Trophoblast cell (in vitro differentiated cells and primary cell): ENCODE results near the gene MNT.
"Not testable (repeated sequence)": the region's sequence is repeated elsewhere in the genome, so short reads cannot be mapped to it uniquely, and the experiment has no call there.

ENCODE experiments used
- DNase-seq, 2 donors: peaks; one replicate each; pipeline ENCODE4 v3.0.0-alpha.2; 2016
- H2AFZ ChIP-seq: 2 replicates; pipeline ENCODE4 v1.6.1; 2013; ENCODE audit warnings: low read length, moderate library complexity, mild to moderate bottlenecking; ENCODE audit not compliant: insufficient read depth, poor library complexity
- H2AK5ac ChIP-seq: 2 replicates; pipeline ENCODE4 v1.6.1; 2013; ENCODE audit warnings: mild to moderate bottlenecking, low read length
- H2BK120ac ChIP-seq: 2 replicates; pipeline ENCODE4 v1.6.1; 2013; ENCODE audit warnings: low read length, mild to moderate bottlenecking, moderate library complexity; ENCODE audit not compliant: insufficient read depth, poor library complexity
- H2BK12ac ChIP-seq: 2 replicates; pipeline ENCODE4 v1.6.1; 2013; ENCODE audit warnings: mild to moderate bottlenecking, low read length, moderate library complexity
- H2BK5ac ChIP-seq: 2 replicates; pipeline ENCODE4 v1.6.1; 2013; ENCODE audit warnings: low read length, low read depth, moderate library complexity, mild to moderate bottlenecking; ENCODE audit not compliant: poor library complexity
- H3K14ac ChIP-seq: 2 replicates; pipeline ENCODE4 v1.6.1; 2013; ENCODE audit warnings: mild to moderate bottlenecking, low read length
- H3K18ac ChIP-seq: 2 replicates; pipeline ENCODE4 v1.6.1; 2013; ENCODE audit warnings: mild to moderate bottlenecking, low read length
- H3K23ac ChIP-seq: 2 replicates; pipeline ENCODE4 v1.6.1; 2013; ENCODE audit warnings: low read length
- H3K27ac ChIP-seq: 2 replicates; pipeline ENCODE4 v1.5.1; 2013; ENCODE audit warnings: low read depth, mild to moderate bottlenecking, inconsistent platforms, low read length, moderate library complexity
- H3K27me3 ChIP-seq: 2 replicates; pipeline ENCODE4 v1.6.1; 2013; ENCODE audit warnings: inconsistent platforms, mild to moderate bottlenecking, low read length, moderate library complexity; ENCODE audit not compliant: insufficient read depth
- H3K36me3 ChIP-seq, 2 experiments: 1 replicate in 1 of 2; 2 replicates in 1 of 2; pipeline ENCODE4 v1.6.1; 2013; ENCODE audit warnings: low read length in 2 of 2, mild to moderate bottlenecking in 2 of 2, moderate library complexity in 1 of 2; ENCODE audit not compliant: insufficient read depth in 2 of 2, control insufficient read depth in 1 of 2
- H3K4ac ChIP-seq: 2 replicates; pipeline ENCODE4 v1.6.1; 2013; ENCODE audit warnings: low read depth, mild to moderate bottlenecking, low read length, moderate library complexity
- H3K4me1 ChIP-seq, 2 experiments: 1 replicate in 1 of 2; 2 replicates in 1 of 2; pipeline ENCODE4 v1.6.1; 2013; ENCODE audit warnings: low read length in 2 of 2, mild to moderate bottlenecking in 2 of 2, moderate library complexity in 1 of 2; ENCODE audit not compliant: insufficient read depth in 2 of 2, control insufficient read depth in 1 of 2
- H3K4me2 ChIP-seq: 2 replicates; pipeline ENCODE4 v1.6.1; 2013; ENCODE audit warnings: inconsistent platforms, mild to moderate bottlenecking, low read length, moderate library complexity
- H3K4me3 ChIP-seq: 2 replicates; pipeline ENCODE4 v1.5.1; 2013; ENCODE audit warnings: mild to moderate bottlenecking, low read depth, low read length, inconsistent platforms
- H3K79me1 ChIP-seq: one replicate; pipeline ENCODE4 v1.6.1; 2013; ENCODE audit warnings: low read length
- H3K79me2 ChIP-seq: 2 replicates; pipeline ENCODE4 v1.6.1; 2013; ENCODE audit warnings: low read length, mild to moderate bottlenecking; ENCODE audit not compliant: control insufficient read depth, insufficient read depth, poor library complexity
- H3K9ac ChIP-seq: 2 replicates; pipeline ENCODE4 v1.6.1; 2013; ENCODE audit warnings: mild to moderate bottlenecking, low read length
- H3K9me3 ChIP-seq: 2 replicates; pipeline ENCODE4 v1.6.1; 2013; ENCODE audit warnings: low read depth, mild to moderate bottlenecking, control low read depth, inconsistent platforms, low read length; ENCODE audit not compliant: insufficient read depth
- H4K12ac ChIP-seq: 2 replicates; pipeline ENCODE4 v1.6.1; 2013; ENCODE audit warnings: low read depth, mild to moderate bottlenecking, low read length, moderate library complexity
- H4K8ac ChIP-seq: 2 replicates; pipeline ENCODE4 v1.6.1; 2013; ENCODE audit warnings: low read depth, mild to moderate bottlenecking, low read length, moderate library complexity
- H4K91ac ChIP-seq: one replicate; pipeline ENCODE4 v1.6.1; 2013; ENCODE audit warnings: low read depth, mild to moderate bottlenecking, low read length, moderate library complexity
- WGBS: extraction: QIAGEN DNeasy Blood & Tissue Kit; methylation state at CpG from one replicate; pipeline ENCODE4 v1.1.7; 2013; ENCODE audit warnings: missing lambda C conversion rate; ENCODE audit not compliant: insufficient read length, insufficient coverage; ENCODE audit errors: extremely low coverage; 5-methylcytosine and 5-hydroxymethylcytosine counted together

Gene MNT

GRCh38 chr17:2439997-2440396 lies 39.1 kb upstream of the MNT start:
- H4K8ac ChIP-seq, H3K27me3 ChIP-seq, H3K27ac ChIP-seq, H4K12ac ChIP-seq, H3K23ac ChIP-seq, H3K4me2 ChIP-seq, H2AFZ ChIP-seq, H3K4me3 ChIP-seq, H3K9me3 ChIP-seq, H3K18ac ChIP-seq, H3K14ac ChIP-seq, H2BK120ac ChIP-seq, H3K4me1 ChIP-seq, H2BK5ac ChIP-seq, H2AK5ac ChIP-seq, H3K79me1 ChIP-seq, H2BK12ac ChIP-seq, H3K9ac ChIP-seq, H4K91ac ChIP-seq, H3K79me2 ChIP-seq, H3K4ac ChIP-seq: not testable (repeated sequence)
- peaks cover 23 to 27% of the 10 kb centered on the region in 2 experiments for H3K36me3 ChIP-seq
- DNase-seq: peak in 1 of 2 donors; percentile 20
- no CpG with 5 or more reads among the region's 6 CpGs for WGBS

DNA sequence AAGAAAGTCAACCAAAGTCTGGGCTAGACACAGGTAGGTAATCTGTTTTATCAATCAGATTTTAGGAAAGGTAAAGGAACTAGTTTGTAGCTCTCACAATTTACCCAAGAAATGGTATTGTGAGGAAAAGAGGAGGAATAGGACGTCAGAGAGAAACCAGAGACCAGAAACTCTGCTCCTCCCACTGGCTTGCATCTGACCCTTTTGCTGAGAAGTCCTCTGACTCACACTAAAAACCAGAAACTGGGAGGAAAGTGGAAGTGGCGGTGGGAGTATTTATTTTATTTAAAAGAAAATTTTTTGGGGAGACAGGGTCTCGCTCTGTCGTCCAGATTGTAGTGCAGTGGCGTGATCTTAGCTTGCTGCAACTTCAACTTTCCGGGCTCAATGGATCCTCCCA lies 38.0 kb upstream of the MNT start:
- no peak overlapping the region for H2AK5ac ChIP-seq

DNA sequence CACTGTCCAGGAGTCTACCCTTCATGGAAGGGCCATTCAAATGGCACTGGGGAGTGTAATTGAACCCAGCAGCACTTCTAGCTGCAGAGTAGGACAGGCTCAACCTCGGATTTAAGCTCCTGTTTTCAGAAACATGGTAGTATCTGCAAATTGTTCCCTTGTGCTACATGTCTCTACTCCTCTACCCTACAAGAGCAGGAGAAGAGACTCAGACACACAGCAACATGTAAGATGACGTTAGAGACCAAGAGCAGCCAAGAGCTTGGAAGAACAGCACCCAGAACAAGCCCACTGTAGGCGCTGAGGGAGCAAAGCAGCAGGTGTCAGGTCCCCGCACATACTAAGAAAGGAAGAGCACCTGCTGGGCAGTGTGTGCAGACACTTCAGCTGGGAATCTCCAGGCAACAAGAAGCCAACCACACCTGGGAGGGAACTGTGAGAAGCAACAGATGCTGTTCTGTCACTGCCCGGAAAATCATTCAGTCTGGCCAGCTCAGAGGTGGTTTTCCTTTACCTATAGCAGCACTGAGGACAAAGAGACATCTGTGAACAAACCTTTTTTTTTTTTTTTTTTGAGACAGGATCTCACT lies 35.6 kb upstream of the MNT start:
- Histone ChIP-seq H3K27me3 (no peaks in the 10 kb centered on the region), H4K12ac (no peak overlapping the region), H3K4ac (no peak overlapping the region), H3K4me2 (no peak overlapping the region), H2BK5ac (no peak overlapping the region), H3K14ac (no peak overlapping the region), H3K27ac (no peak overlapping the region), H3K4me1 (no peaks in the 10 kb centered on the region), H4K91ac (no peak overlapping the region), H2BK120ac (no peak overlapping the region), H3K79me1 (no peaks in the 10 kb centered on the region), H3K36me3 (peaks cover 32 to 34% of the 10 kb centered on the region in 2 experiments), H2AK5ac (no peak overlapping the region), H2BK12ac (no peak overlapping the region), H3K23ac (no peak overlapping the region), H3K79me2 (no peaks in the 10 kb centered on the region), H3K9ac (no peak overlapping the region), H2AFZ (no peak overlapping the region), H4K8ac (no peak overlapping the region), H3K4me3 (no peak overlapping the region), H3K9me3 (no peaks in the 10 kb centered on the region), H3K18ac (no peak overlapping the region)
- DNase-seq: no peak
- no CpG with 5 or more reads among the region's 5 CpGs for WGBS

More for the DNA sequence above, 38.0 kb upstream of the MNT start:
- no peak overlapping the region for H3K23ac ChIP-seq
- H3K4me3 ChIP-seq: no peak overlapping the region
- H2BK120ac ChIP-seq: no peak overlapping the region
- no peak overlapping the region for H2BK12ac ChIP-seq
- WGBS: no CpG with 5 or more reads among the region's 6 CpGs
- no peak overlapping the region for H4K8ac ChIP-seq
- H3K9me3 ChIP-seq: no peaks in the 10 kb centered on the region
- DNase-seq: peak in 1 of 2 donors; percentile 22
- H3K27ac ChIP-seq: no peak overlapping the region
- H4K91ac ChIP-seq: no peak overlapping the region
- H3K4me1 ChIP-seq: no peaks in the 10 kb centered on the region
- peaks cover 22 to 28% of the 10 kb centered on the region in 2 experiments for H3K36me3 ChIP-seq
- H3K9ac ChIP-seq: no peak overlapping the region
- H3K4me2 ChIP-seq: no peak overlapping the region
- H3K79me2 ChIP-seq: no peaks in the 10 kb centered on the region
- H4K12ac ChIP-seq: no peak overlapping the region
- H3K14ac ChIP-seq: no peak overlapping the region
- no peaks in the 10 kb centered on the region for H3K27me3 ChIP-seq
- H3K18ac ChIP-seq: no peak overlapping the region
- no peak overlapping the region for H3K4ac ChIP-seq
- no peaks in the 10 kb centered on the region for H3K79me1 ChIP-seq
- no peak overlapping the region for H2AFZ ChIP-seq
- no peak overlapping the region for H2BK5ac ChIP-seq

DNA sequence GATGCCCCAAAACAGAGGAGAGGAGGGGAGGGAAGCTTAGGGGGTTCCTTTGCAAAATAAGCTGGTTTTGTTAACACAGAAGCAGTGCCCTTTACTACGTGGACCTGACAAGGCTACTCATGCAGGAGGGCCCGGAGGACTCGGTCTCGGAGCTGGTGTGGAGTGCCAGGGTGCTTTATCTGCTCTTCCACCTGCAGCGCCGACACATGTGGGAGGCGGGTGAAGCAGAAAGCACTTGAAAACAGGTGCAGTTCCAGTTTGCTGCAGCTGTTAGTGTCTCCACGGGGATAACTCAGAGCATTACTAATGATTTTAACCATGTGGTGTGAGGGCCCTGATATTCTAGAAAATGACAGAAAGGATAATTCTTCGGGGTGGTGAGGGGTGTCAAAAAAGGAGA lies 35.0 kb upstream of the MNT start:
- H3K27me3 ChIP-seq: no peaks in the 10 kb centered on the region
- H3K9me3 ChIP-seq: no peaks in the 10 kb centered on the region
- no peak overlapping the region for H2BK5ac ChIP-seq
- no peak overlapping the region for H2AK5ac ChIP-seq
- H3K36me3 ChIP-seq: peaks cover 29 to 31% of the 10 kb centered on the region in 2 experiments
- H2AFZ ChIP-seq: no peak overlapping the region
- no peak overlapping the region for H4K8ac ChIP-seq
- no peak overlapping the region for H3K4me2 ChIP-seq
- no peak overlapping the region for H3K4me3 ChIP-seq
- no peaks in the 10 kb centered on the region for H3K79me1 ChIP-seq
- H3K4ac ChIP-seq: no peak overlapping the region
- no peak overlapping the region for H3K23ac ChIP-seq
- WGBS: no CpG with 5 or more reads among the region's 9 CpGs
- H3K79me2 ChIP-seq: no peaks in the 10 kb centered on the region
- H3K9ac ChIP-seq: no peak overlapping the region
- H2BK120ac ChIP-seq: no peak overlapping the region
- H4K12ac ChIP-seq: no peak overlapping the region
- H4K91ac ChIP-seq: no peak overlapping the region
- no peak overlapping the region for H3K14ac ChIP-seq
- H3K27ac ChIP-seq: no peak overlapping the region
- H3K18ac ChIP-seq: no peak overlapping the region
- DNase-seq: no peak
- no peaks in the 10 kb centered on the region for H3K4me1 ChIP-seq
- no peak overlapping the region for H2BK12ac ChIP-seq
